ENCODE measurements around the gene TIGD3. TPM values are rescaled to one million over a fixed set of nuclear protein-coding genes. Genes with fewer than 3 reads are reported as not detected.

TIGD3 gene
- polyA plus RNA-seq, 1 donor, result 0.34 TPM

GRCh38 chr11:65390099-65390941 is 35.8 kb downstream of the TIGD3 start:
- no peak for DNase-seq (ENCODE audit: low read depth)

GRCh38 chr11:65390996-65391395 is 36.4 kb downstream of the TIGD3 start:
- DNase-seq (ENCODE audit: low read depth), result no peak

GRCh38 chr11:65392186-65392829 is 37.8 kb downstream of the TIGD3 start:
- DNase-seq (ENCODE audit: low read depth), result no peak

- DNase-seq (ENCODE audit: low read depth), result no peak
Observed at GRCh38 chr11:65392899-65393298, 38.3 kb downstream of the TIGD3 start.

GRCh38 chr11:65393513-65394079 is 39.0 kb downstream of the TIGD3 start:
- no peak for DNase-seq (ENCODE audit: low read depth)

- DNase-seq (ENCODE audit: low read depth), result no peak
Observed at GRCh38 chr11:65394125-65394536, 39.6 kb downstream of the TIGD3 start.

GRCh38 chr11:65395961-65396530 is 41.5 kb downstream of the TIGD3 start:
- DNase-seq (ENCODE audit: low read depth), result no peak

- DNase-seq (ENCODE audit: low read depth), result no peak
Observed at GRCh38 chr11:65396769-65397745, 42.5 kb downstream of the TIGD3 start.

GRCh38 chr11:65398362-65398910 is 43.9 kb downstream of the TIGD3 start:
- DNase-seq (ENCODE audit: low read depth), result no peak

DNA sequence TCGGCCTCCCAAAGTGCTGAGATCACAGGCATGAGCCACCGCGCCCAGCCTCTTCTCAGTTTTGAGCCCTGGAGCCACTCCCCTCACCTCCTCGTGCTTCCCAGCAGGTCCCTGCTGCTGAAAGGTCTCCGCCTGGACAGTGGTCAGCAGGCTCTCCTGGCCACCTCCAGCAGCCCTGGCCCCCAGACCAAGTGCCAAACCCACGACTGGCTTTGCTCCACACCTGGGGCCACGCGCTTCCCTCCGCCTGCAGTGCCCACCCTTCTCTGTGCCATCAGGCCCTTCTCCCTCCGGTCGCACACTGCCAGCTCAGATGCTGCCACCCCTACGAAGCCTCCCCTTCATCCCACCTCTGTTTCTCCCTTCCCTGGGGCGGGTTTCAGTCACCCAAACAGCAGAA is 44.7 kb downstream of the TIGD3 start:
- no peak for DNase-seq (ENCODE audit: low read depth)

GRCh38 chr11:65399845-65400244 is 45.3 kb downstream of the TIGD3 start:
- no peak for DNase-seq (ENCODE audit: low read depth)

GRCh38 chr11:65400307-65401072 is 45.9 kb downstream of the TIGD3 start:
- DNase-seq (ENCODE audit: low read depth), result no peak

GRCh38 chr11:65401073-65401802 is 46.7 kb downstream of the TIGD3 start:
- DNase-seq (ENCODE audit: low read depth), result no peak

DNA sequence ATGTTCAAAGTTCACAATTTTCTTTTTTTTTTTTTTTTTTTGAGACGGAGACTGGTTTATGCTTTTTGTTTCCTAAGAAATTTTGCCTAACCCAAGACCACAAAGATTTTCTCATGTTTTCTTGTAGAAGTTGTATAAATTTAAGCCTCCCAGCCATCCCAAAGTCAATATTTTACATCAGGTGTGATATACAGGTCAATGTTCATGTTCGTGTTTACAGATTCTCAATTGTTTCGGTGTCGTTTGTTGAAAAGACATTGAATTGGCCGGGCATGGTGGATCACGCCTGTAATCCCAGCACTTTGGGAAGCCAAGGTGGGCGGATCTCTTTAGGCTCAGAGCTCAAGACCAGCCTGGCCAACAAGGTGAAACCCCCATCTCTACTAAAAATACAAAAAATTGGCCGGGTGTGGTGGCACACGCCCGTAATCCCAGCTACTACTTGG is 47.3 kb downstream of the TIGD3 start:
- no peak for DNase-seq (ENCODE audit: low read depth)

DNA sequence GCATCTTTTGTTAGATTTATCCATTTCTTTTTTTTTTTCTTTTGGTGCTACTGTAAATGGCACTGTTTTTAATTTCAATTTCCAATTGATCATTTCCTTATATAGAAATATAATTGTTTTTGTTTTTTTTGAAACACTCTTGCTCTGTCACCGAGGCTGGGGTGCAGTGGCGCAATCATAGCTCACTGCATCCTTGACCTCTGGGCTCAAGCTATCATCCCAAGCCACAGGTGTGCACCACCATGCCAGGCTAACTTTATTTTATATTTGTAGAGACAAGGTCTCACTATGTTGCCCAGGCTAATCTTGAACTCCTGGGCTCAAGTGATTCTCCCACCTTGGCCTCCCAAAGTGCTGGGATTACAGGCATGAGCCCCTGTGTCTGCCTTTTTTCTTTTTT is 48.2 kb downstream of the TIGD3 start:
- no peak for DNase-seq (ENCODE audit: low read depth)

- no peak for DNase-seq (ENCODE audit: low read depth)
Observed at GRCh38 chr11:65403607-65404121, 49.1 kb downstream of the TIGD3 start.

GRCh38 chr11:65404210-65404609 is 49.7 kb downstream of the TIGD3 start:
- DNase-seq (ENCODE audit: low read depth), result no peak

DNA sequence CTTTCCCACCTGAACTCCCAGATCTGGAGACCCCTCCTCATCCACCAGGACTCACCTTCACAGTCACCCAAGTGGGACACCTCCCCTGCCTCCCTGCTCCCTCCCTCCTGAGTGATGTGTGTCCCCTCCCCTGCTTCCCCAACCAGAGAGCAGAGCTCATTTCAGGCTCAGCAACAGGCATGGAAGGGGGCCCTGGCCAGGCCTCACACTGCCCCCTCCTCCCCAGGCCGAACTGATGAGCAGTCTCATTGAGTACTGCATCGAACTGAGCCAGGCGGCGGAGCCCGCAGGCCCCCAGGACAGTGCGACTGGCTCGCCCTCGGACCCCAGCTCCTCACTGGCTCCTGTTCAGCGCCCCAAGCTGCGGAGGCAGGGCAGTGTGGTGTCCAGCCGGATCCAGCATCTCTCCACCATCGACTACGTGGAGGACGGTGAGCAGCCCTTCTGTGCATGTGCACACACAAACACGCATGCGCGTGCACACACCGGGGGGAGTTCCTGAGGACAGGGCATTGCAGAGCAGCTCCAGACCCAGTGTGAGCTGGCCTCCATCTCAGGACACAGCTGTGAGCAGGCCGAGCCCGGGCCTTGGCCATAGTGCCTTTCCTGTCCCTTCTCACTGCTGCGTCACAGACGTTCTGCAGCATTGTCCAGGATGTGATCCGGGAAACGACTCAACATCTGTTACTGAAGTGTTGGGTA is 50.2 kb downstream of the TIGD3 start:
- no peak for DNase-seq (ENCODE audit: low read depth)

Data from forelimb muscle (tissue), 1 donor.